DND-41 (cell line): ENCODE data around the gene XPO6.
A peak's percentile ranks its signal among the peaks of the same experiment; 100 is the strongest.

ENCODE experiments used
- ATAC-seq: fragments of 200-7000 bp; cut with Tn5 transposase; 3 replicates; pipeline ENCODE4 v1.9.1; 2021; ENCODE audit warnings: low read depth; ENCODE audit not compliant: insufficient read depth
- DNase-seq: peaks from one replicate; pipeline ENCODE4 v3.0.0-alpha.2; 2020
- H2AFZ ChIP-seq: 2 replicates; pipeline ENCODE4 v1.6.0; 2012; ENCODE audit warnings: low read depth, low read length
- H3K27ac ChIP-seq: 2 replicates; pipeline ENCODE4 v1.5.1; 2012; ENCODE audit warnings: low read length, inconsistent platforms
- H3K27me3 ChIP-seq: fragments of 200-600 bp; sonication (generic); 2 replicates; pipeline ENCODE4 v1.6.0; 2012; ENCODE audit warnings: low read length, mild to moderate bottlenecking, inconsistent platforms; ENCODE audit not compliant: insufficient read depth, poor library complexity
- H3K36me3 ChIP-seq: 2 replicates; pipeline ENCODE4 v1.5.1; 2012; ENCODE audit warnings: low read length, inconsistent platforms; ENCODE audit not compliant: insufficient read depth
- H3K4me1 ChIP-seq: 2 replicates; pipeline ENCODE4 v1.5.1; 2012; ENCODE audit warnings: mild to moderate bottlenecking, low read length; ENCODE audit not compliant: insufficient read depth
- H3K4me2 ChIP-seq: 2 replicates; pipeline ENCODE4 v1.6.0; 2012; ENCODE audit warnings: mild to moderate bottlenecking, moderate library complexity, low read length, inconsistent platforms; ENCODE audit not compliant: insufficient read depth
- H3K4me3 ChIP-seq, 2 experiments: fragments of 200-600 bp in 1 of 2; shearing (Covaris generic) in 1 of 2; 2 replicates each; pipeline ENCODE4 v1.5.1; 2012 to 2016; ENCODE audit warnings: inconsistent platforms in 2 of 2, low read length in 2 of 2, mild to moderate bottlenecking in 2 of 2, low read depth in 1 of 2, moderate library complexity in 1 of 2
- H3K79me2 ChIP-seq: 2 replicates; pipeline ENCODE4 v1.6.0; 2012; ENCODE audit warnings: low read length, inconsistent platforms; ENCODE audit not compliant: insufficient read depth
- H3K9ac ChIP-seq: 2 replicates; pipeline ENCODE4 v1.6.0; 2012; ENCODE audit warnings: low read depth, mild to moderate bottlenecking, inconsistent platforms, low read length, moderate library complexity
- H3K9me3 ChIP-seq: 2 replicates; pipeline ENCODE4 v1.5.1; 2012; ENCODE audit warnings: low read length, moderate library complexity, mild to moderate bottlenecking, inconsistent platforms; ENCODE audit not compliant: insufficient read depth, severe bottlenecking
- H4K20me1 ChIP-seq: 2 replicates; pipeline ENCODE4 v1.6.0; 2012; ENCODE audit warnings: low read length; ENCODE audit not compliant: insufficient read depth
- CTCF ChIP-seq: IDR thresholded peaks from 2 replicates; pipeline ENCODE4 v1.5.1; 2012; ENCODE audit warnings: borderline replicate concordance, low read length, moderate library complexity, mild to moderate bottlenecking; ENCODE audit not compliant: poor library complexity, severe bottlenecking; ENCODE audit errors: extremely low read depth
- EZH2 ChIP-seq: IDR thresholded peaks from 3 replicates; pipeline ENCODE4 v1.6.1; 2012; ENCODE audit warnings: borderline replicate concordance, low read depth, mild to moderate bottlenecking, moderate library complexity, low read length, inconsistent platforms; ENCODE audit not compliant: severe bottlenecking

Gene XPO6

GRCh38 chr16:28195859-28196258, 15.9 kb downstream of the XPO6 start:
- H3K4me3 ChIP-seq: no peak overlapping the region
- H3K4me1 ChIP-seq: no peaks in the 10 kb centered on the region
- peaks cover 46% of the 10 kb centered on the region for H3K36me3 ChIP-seq
- no peak overlapping the region for H2AFZ ChIP-seq
- no peaks in the 10 kb centered on the region for H3K27me3 ChIP-seq
- DNase-seq (no peak), ATAC-seq (no peak)
- H3K9me3 ChIP-seq: no peaks in the 10 kb centered on the region
- peaks cover 98% of the 10 kb centered on the region for H3K79me2 ChIP-seq
- no peak overlapping the region for H3K9ac ChIP-seq
- H3K4me2 ChIP-seq: no peak overlapping the region
- H3K27ac ChIP-seq: no peak overlapping the region
- TF ChIP-seq CTCF: no peak
- no peak for TF ChIP-seq EZH2
- H4K20me1 ChIP-seq: peaks cover 58% of the 10 kb centered on the region

- no peak overlapping the region for H3K4me2 ChIP-seq
- H3K9me3 ChIP-seq: no peaks in the 10 kb centered on the region
- TF ChIP-seq EZH2 (no peak), CTCF (no peak)
- H3K9ac ChIP-seq: no peak overlapping the region
- H3K4me3 ChIP-seq: no peak overlapping the region
- H3K4me1 ChIP-seq: no peaks in the 10 kb centered on the region
- no peaks in the 10 kb centered on the region for H3K27me3 ChIP-seq
- H2AFZ ChIP-seq: no peak overlapping the region
- no peak overlapping the region for H3K27ac ChIP-seq
- ATAC-seq: peak; percentile 41; the same call in 1 of the 3 replicates
- peaks cover 70% of the 10 kb centered on the region for H4K20me1 ChIP-seq
- no peak for DNase-seq
- H3K36me3 ChIP-seq: peaks cover 51% of the 10 kb centered on the region
- peaks cover 98% of the 10 kb centered on the region for H3K79me2 ChIP-seq
Observed at GRCh38 chr16:28193530-28194423, 18.0 kb downstream of the XPO6 start.

GRCh38 chr16:28192806-28193529, 18.8 kb downstream of the XPO6 start:
- Histone ChIP-seq H2AFZ (no peak overlapping the region), H4K20me1 (peaks cover 76% of the 10 kb centered on the region), H3K9ac (no peak overlapping the region), H3K27ac (no peak overlapping the region), H3K79me2 (peaks cover 99% of the 10 kb centered on the region), H3K4me1 (no peaks in the 10 kb centered on the region), H3K4me3 (no peak overlapping the region), H3K36me3 (peaks cover 57% of the 10 kb centered on the region), H3K27me3 (no peaks in the 10 kb centered on the region), H3K4me2 (no peak overlapping the region), H3K9me3 (no peaks in the 10 kb centered on the region)
- no peak for TF ChIP-seq CTCF
- TF ChIP-seq EZH2: no peak
- DNase-seq (peak; percentile 57), ATAC-seq (peak; percentile 82)
